G401 (cell line): Measurements from ENCODE around the gene TENT4B. TPM values are rescaled to one million over a fixed set of nuclear protein-coding genes. Genes with fewer than 3 reads are reported as not detected.
"Not testable (repeated sequence)": the region's sequence is repeated elsewhere in the genome, so short reads cannot be mapped to it uniquely, and the experiment has no call there.

Experiments
- DNase-seq: peaks from one replicate; pipeline ENCODE4 v3.0.0-alpha.2; 2015; ENCODE audit warnings: low spot score
- in situ Hi-C: cut with HindIII; loops from 2 replicates; pipeline ENCODE4 v1.10.0; 2016; ENCODE audit warnings: low sequenced_read_pairs, mixed read lengths
- total RNA-seq: library from RNA; depleted of rRNA; stranded (reverse); fragments of >200 nt; shearing (Covaris generic); gene quantifications from 2 replicates; pipeline ENCODE4 v1.2.3, GENCODE V29; 2014

TENT4B gene
- total RNA-seq, 1 experiment from 2014 or later = 9.2 TPM

GRCh38 chr16:50152351-50152806 is 727 bp upstream of the TENT4B start:
- DNase-seq = peak; percentile 63
- in situ Hi-C loops = no loop called here

- in situ Hi-C loops = no loop called here
- no peak for DNase-seq
These were observed 702 bp downstream of the TENT4B start for GRCh38 chr16:50153596-50154419.

GRCh38 chr16:50154420-50154950 is 1.4 kb downstream of the TENT4B start:
- DNase-seq = peak; percentile 42

DNA sequence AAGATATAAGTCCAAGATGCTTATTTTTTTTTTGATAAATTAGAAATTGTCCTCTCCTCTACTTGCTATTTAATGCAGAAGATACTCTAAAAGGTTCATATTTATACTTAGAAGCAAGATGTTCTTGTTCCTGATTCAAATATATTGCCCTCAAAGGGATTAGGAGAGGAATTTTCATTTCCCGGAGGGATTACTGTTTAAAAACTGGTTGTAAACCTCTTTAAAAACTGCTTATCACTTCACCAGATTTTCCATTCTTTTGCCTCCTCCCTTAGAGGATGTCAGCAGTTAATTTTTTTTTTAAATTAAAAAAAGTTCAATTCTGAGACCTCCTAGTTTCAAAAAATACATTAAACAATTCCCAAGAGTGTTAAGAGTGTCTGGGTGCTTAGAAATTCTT is 2.8 kb downstream of the TENT4B start:
- in situ Hi-C loops = no loop called here

More at GRCh38 chr16:50154420-50154950, 1.4 kb downstream of the TENT4B start:
- in situ Hi-C loops = no loop called here

GRCh38 chr16:50156590-50156989 is 3.5 kb downstream of the TENT4B start:
- in situ Hi-C loops = no loop called here
- no peak for DNase-seq

More for the DNA sequence above, 2.8 kb downstream of the TENT4B start:
- no peak for DNase-seq

DNA sequence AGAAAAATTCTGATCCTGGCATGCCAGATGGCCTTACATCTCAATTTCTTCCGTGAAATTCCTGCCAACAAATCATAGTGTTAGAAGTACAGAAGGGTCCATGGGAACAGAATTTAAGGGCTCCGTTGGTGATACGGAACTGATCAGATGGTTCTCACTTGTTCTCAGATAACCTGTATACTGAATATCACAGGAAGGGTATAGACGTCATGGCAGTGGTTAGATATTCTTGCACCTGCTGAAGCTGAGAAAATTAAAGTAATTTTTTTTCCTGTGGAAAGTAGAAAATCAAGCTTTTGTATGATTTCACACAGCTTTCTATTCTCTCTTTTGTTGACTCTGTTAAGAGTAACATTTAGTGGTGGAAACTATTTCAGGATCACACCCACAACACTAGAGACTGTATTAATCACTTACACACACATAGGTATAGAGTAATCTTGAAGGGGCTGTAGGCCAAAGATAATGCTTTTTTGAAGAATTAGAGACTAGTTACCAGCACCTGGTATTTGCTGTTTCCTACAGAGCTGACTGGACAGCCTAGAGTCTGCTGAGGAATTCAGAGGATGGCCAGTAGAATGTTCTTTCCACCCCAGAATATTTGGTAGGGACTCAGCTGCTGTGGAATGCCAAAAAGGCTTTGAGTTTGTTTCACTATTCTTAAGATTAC is 7.5 kb downstream of the TENT4B start:
- in situ Hi-C loops = no loop called here
- peak; percentile 22 for DNase-seq

GRCh38 chr16:50161950-50162349 is 8.8 kb downstream of the TENT4B start:
- in situ Hi-C loops = no loop called here
- DNase-seq = no peak

- in situ Hi-C loops = no loop called here
- no peak for DNase-seq
These were observed 12.4 kb downstream of the TENT4B start for GRCh38 chr16:50165473-50165872.

GRCh38 chr16:50166511-50167500 is 13.7 kb downstream of the TENT4B start:
- in situ Hi-C loops = no loop called here
- DNase-seq = no peak

GRCh38 chr16:50167556-50167955 is 14.4 kb downstream of the TENT4B start:
- in situ Hi-C loops = no loop called here
- DNase-seq = no peak

- in situ Hi-C loops = no loop called here
- no peak for DNase-seq
These were observed 16.5 kb downstream of the TENT4B start for GRCh38 chr16:50169555-50170096.

DNA sequence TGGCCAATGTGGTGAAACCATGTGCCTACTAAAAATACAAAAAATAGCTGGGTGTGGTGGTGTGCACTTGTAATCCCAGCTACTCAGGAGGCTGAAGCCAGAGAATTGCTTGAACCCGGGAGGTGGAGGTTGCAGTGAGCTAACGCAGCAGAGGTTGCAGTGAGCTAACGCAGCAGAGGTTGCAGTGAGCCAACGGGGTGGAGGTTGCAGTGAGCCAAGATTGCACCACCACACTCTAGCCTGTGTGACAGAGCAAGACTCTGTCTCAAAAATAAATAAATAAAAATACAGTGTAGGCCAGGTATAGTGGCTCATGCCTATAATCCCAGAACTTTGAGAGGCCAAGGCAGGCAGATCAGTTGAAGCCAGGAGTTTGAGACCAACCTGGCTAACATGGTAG is 18.7 kb downstream of the TENT4B start:
- in situ Hi-C loops, DNase-seq: not testable (repeated sequence)

GRCh38 chr16:50172195-50172922 is 19.3 kb downstream of the TENT4B start:
- in situ Hi-C loops = no loop called here
- no peak for DNase-seq

DNA sequence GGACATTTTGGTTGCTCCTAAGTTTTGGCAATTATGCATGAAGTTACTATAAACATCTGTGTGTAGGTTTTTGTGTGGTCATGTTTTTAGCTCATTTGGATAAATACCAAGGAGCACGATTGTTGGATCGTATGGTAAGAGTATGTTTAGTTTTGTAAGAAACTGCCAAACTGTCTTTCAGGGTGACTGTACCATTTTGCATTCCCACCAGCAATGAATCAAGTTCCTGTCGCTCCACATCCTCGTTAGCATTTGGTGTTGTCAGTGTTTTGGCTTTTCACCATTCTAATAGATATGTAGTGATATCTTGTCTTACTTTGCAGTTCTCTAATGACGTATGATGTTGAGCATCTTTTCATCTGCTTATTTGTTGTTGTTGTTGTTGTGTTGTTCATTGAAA is 20.2 kb downstream of the TENT4B start:
- in situ Hi-C loops = no loop called here
- no peak for DNase-seq

GRCh38 chr16:50178491-50178941 is 25.4 kb downstream of the TENT4B start:
- in situ Hi-C loops = no loop called here

DNA sequence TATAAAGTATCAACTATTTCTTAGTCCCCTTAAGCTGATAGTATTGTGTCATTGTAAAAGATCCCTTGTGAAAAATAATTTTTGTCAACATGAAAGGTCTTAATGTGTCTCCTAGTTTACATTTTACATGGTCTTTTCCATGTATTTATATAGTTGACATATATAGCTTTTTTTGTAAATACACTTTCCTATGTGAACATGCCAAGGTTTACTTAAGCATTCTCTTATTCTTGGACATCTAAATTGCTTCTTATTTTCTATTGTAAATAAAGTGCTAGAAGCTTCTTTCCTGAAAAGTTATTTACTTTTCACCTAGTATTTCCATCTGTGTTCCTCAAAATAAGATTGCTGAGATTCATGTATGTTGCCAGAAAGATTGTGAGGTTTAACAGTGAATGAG is 29.3 kb downstream of the TENT4B start:
- in situ Hi-C loops = no loop called here
- no peak for DNase-seq

More at GRCh38 chr16:50178491-50178941, 25.4 kb downstream of the TENT4B start:
- DNase-seq = no peak

GRCh38 chr16:50183316-50183715 is 30.2 kb downstream of the TENT4B start:
- in situ Hi-C loops = no loop called here
- DNase-seq = no peak

DNA sequence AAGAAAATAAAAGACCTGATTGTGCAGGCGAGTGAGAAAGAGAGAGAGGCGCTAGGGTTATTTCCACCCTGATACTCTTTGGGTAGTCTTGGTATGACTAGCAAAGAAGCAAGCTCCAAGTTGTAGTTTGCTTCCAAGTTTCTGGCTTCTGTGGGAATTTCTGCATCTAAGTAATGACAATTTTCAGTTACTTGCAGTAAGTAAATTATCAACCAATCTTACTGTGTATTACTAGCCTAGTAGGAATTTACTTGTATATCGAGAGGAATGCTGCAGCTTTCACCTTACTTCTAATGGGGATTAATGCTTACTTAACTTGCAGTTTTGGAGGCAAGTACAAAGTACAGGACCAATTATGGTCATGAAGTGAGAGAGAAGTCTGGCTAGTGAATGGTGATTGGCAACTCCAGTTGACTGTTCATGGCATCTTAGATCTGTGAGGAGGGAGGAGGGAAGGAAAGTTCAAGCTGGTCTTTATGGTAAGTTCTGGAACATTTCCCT is 31.9 kb downstream of the TENT4B start:
- in situ Hi-C loops = no loop called here
- DNase-seq = no peak
